ENCODE results near the gene MCRIP1.

Gene MCRIP1

DNA sequence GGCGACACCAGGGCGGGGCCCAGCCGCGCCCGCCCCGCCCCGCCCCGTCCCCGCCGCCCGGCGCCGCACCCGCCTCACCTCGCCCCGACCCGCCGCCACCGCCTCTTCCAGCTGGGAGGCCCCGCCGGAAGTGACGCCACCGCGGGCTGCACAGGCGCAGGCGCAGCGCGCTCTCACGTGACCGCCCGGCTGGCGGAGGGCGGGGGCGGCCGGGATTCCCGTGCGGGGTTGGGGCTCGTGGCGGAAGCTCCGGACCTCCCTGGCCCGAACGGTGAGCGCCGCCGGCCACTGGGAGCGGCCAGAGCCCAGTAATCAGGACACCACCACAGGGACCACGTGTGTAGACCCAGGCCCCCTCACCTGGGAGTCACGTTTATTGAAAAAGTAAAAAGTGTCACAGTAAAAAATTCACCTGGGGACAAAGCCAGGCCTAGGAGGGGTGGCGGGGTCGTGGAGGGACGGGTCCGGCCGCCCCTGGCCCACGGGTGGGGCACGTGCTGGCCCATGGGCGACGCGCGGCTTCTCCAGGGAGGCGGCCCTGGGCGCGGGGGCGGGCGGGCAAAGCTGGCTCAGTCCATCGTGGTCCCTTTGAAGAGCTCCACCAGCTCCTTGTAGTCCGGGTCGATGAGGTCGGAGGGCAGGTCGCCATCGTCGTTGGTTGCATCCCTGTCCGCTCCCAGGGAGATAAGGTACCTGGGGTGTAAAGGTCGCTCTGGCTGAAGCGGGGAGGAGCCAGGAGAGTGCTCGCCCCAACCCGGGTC is at the start of gene MCRIP1:
Gene MCRIP1, minus strand, starts transcription at position 132 of the 761 bp plus-strand sequence. CDS start 8,785 bp downstream, outside the sequence.
- no peak for FAIRE-seq

DNA sequence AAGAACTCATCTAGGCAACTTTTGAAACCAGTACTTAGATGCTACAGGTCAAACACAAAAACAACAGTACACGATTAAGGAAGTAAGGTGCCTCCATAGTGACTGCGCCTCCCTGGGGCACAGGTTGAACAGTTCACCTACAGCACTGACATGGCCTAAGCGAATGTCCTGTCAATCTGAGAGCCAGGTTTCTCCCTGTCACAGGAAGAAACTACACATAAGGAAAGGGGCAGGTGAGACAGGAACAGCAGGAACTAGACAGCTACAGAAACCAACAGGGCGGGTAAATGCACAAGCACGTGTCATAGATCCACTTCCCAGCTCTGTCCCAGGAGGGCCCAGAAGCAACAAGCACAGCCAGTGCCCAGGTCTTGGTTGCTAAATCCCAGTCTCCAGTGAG is 46.0 kb upstream of the MCRIP1 start:
- FAIRE-seq = no peak

- no peak for FAIRE-seq
Observed at GRCh38 chr17:81878294-81878693, 45.2 kb upstream of the MCRIP1 start.

GRCh38 chr17:81877569-81877968 is 44.5 kb upstream of the MCRIP1 start:
- no peak for FAIRE-seq

- no peak for FAIRE-seq
Observed at GRCh38 chr17:81871387-81872230, 38.5 kb upstream of the MCRIP1 start.

- FAIRE-seq = no peak
Observed at GRCh38 chr17:81870981-81871386, 37.9 kb upstream of the MCRIP1 start, which contains the start of gene ARHGDIA. Gene ARHGDIA (minus strand): TSS chr17:81871337. CDS start chr17:81869930, 1,407 bp downstream.

DNA sequence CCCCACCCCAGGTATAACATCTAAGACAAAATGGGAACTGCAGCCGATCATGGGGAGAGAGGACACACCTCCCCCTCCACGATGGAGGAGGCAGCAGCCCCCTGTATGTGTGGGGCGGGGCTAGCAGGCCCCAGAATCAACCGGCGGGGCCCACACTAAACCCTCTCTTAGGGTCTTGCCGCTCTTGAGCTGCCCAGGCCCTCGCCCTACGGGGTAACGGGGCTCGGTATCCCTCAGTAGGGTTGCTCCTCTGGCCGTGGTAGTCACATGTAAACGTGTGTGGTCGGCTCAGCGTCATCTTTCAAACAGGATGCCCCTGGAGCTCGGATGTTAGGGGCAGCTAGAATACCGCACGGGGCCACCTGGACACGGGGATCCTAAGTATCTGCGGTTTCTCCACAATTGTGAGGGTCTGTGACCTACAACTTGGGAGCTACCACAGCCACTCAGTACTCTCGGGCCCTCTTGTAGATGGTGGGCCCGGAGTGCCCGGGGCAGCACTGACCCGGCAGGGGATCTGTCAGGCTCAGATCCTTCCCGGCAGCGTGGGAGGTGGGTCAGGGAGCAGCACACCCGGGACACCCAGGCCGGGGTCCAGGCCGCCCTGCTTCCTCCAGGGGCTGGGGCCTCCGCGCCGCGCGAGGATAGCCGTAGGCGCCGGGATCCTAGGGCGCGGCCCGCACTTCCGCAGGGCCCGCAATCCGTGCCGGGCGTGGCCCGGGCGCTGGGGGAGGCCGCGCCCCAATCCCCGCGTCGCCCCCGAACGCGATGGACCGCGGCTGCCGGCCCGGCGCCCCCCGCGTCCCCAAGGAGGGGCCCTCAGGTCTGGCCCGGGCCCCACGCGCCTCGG is 37.3 kb upstream of the MCRIP1 start:
- FAIRE-seq = no peak

DNA sequence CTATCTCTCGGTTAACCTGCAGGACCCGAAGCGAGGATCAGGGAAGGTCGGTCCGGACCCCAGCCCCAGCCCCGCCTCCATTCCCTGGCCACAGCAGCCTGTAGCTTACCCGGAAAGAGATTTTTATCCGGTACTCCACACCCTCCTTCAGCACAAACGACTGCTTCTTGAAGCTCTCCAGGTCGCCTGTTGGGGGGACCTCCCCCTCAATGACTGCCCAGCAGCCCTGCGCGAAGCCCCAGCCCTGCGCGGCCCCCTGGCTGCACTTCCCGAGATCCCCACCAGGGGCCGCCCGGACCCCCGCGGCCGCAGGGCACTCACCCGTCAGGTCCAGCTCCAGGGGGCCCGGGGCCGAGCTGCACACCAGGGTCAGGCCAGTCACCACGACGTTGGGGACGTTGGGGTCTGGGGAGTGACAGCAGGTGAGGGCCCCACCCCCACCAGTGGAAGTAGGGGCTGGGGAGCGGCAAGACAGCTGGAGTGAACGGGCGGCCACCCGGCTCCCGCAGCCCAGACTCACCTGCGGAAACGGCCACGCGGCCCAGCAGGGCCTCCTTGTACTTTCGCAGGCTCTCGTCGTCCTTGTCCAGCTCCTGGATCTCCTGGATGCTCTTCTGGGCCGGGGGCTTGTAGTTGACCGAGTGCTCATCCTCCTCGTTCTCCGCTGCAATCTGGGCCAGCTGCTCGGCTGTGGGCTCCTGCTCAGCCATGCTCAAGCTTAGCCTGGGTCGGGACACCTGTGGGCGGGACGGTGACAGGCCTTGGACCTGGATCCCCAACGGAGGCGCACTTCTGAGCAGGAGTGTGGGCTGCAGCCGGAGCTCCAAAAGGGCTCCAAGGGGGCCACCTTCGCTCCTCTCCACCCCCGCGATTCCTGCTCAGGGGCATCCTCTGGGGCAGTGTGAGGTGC is 36.4 kb upstream of the MCRIP1 start:
- no peak for FAIRE-seq

GRCh38 chr17:81868674-81869220 is 35.7 kb upstream of the MCRIP1 start:
- no peak for FAIRE-seq

DNA sequence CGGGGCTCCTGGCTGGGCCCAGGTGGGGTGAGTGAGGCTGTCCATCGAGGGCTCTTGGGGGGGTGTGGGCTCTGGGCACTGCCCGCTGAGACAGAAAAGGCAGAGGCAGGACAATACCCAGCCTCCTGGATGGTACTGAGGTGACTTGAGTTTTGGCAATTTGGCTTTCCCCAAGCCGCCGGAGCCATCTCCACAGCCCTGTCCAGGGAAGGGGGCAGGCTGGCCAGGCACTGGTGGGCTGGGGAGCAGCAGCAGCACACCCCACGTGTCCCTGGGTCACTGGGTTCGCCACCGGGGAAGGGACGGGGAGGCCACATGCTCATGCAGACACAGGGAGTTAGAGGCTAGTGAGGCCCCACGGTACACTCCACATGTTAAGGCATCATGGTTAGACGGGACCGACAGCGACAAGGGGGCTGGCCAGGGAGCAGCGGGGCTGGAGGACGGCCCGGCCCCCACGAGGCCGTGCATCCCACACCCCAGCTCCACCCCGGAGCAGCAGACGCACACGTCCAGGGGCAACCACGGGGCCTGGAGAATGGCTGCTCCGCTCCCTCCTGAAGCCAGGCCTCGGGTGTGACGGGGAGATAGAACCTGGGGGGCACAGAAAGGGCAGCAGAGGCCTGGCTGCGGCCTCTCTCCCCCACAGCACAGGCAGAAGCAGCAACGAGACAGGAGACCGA is 35.0 kb upstream of the MCRIP1 start:
- FAIRE-seq = no peak

DNA sequence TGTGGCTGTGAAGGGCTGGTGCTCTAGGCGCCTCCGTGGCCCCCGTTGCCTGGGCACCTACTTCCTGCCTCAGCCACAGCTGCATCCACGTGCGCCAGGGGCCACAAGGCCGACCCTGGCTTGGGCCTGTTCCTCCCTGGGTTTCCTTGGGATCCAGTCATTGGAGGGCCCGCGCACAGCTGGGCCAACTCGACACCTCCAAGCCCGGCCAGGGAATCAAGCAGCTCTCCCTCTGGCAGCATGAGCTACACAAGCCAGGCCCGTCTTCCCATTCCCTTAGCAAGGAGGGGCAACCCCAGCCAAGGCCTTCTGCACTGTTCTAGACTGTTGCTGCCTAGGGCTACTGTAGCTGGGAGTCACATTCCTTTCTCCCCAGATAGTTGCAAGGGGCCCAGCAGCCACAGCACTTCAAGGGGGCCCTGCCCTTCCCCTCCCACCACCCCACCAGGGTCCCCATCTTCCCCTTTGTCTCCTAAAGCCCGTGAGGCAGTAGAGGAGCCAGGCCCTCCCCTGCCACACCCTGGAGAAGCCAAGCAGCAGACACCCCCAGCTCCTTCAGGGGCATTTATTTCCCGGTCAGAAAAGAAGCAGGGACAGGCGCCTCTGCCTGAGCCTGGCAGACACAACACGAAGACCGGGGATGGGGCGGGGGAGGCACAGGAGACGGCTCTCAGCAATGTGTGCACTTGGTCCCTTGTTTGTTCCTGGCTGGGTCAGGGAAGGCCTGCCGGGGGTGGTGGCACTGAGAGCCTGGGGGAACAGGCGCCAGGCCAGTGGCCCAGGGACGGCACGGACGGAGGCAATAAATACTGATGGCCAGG is 34.3 kb upstream of the MCRIP1 start:
- FAIRE-seq = no peak

- FAIRE-seq = no peak
Observed at GRCh38 chr17:81866440-81867169, 33.5 kb upstream of the MCRIP1 start.

DNA sequence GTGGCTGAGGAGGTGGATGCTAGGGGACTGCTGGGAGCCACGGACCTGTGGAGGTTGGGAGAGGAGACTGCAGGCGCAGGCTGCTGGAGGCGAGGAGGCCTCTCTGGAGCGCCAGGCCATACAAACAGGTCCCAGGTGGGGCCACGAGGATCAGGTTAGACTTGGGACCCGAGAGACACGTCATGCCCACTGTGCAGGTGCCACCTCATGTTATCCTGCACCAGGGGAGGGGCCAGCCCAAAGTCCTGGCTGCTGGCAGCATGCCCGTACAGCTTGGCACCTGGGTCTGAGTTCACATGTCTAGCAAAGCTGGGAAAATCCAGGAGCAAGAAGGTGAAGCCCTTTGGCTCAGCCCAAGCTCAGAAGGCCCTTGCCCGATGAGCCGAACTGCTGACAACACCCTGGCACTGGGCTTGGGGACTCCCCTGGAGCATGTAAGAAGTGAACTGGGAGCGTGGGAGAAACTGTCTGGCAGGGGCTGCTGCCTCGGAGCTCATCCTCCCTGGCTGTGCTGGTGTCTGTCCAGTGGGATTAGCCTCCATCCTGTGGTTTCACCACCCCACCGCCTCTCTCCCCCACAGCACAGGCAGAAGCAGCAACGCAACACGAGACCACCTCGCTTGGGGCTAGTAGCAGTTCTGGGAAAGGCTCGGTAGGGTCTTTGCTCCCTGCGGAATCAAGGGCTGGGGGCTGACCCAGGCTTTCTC is 32.8 kb upstream of the MCRIP1 start:
- no peak for FAIRE-seq

DNA sequence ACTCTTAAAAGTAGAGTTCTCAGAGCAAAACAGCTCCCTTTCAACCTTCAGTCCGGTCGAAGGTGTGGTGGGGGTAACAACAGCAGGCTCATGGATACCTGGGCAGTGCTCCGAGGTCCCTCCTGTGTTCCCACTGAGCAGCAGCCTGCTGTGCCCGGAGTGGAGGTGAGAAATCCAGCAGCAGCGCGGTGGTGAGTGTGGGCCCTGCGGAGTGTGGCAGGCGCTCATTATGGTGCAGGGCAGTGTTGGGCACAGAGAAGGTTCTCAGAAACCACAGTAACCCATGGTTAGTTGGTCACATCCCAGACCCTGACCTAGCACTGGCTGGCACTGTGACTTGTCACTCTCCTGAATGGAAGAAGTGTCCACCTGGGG is 32.3 kb upstream of the MCRIP1 start:
- FAIRE-seq = no peak

GRCh38 chr17:81863833-81864768 is 31.0 kb upstream of the MCRIP1 start:
- FAIRE-seq = no peak

DNA sequence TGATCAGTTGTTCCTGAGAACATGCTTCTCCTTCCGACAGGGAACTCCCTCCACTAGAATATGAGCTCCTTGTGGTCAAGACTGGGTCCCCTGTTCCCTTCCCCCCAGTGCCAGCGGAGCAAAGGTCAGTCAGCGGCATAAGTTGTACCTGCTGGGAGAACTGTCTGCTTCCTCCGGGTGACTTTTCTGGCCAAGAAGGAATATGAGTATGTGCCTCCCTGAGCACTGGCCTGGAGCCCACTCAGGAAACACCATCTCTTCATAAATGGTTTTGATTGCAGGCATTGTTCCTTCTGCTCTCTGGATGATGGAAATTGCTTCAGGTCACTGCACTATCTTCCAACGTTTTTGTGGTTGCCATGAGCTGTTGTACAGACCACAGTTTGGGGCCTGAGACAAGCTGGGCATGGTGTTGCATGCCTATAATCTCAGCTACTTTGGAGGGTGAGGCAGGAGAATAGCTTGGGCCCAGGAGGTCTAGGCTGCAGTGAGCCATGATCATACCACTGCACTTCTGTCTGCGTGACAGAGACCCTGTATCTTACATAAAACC is 30.1 kb upstream of the MCRIP1 start:
- FAIRE-seq = no peak
